ENCODE measurements around the gene FRMD4A. TPM values are rescaled to one million over a fixed set of nuclear protein-coding genes. Genes with fewer than 3 reads are reported as not detected.
A peak's percentile ranks its signal among the peaks of the same experiment; 100 is the strongest.
"Not testable (repeated sequence)": the region's sequence is repeated elsewhere in the genome, so short reads cannot be mapped to it uniquely, and the experiment has no call there.

The FRMD4A gene
- total RNA-seq, 1 experiment from 2014 or later: 60.8 TPM

DNA sequence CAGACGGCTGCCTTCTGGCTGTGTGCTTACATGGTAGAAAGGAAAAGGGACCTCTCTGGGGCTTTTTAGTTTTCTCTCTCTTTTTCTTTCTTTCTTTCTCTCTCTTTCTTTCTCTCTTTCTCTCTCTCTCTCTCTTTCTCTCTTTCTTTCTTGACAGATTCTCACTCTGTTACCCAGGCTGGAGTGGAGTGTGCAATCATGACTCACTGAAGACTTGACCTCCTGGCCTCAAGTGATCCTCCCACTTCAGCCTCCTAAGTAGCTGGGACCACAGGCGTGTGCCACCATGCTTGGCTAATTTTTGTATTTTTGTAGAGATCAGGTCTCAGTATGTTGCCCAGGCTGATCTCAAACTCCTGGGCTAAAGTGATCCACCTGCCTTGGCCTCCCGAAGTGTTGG lies 409.6 kb downstream of the FRMD4A start:
- peak; percentile 17 for DNase-seq (ENCODE audit: low read depth)

DNA sequence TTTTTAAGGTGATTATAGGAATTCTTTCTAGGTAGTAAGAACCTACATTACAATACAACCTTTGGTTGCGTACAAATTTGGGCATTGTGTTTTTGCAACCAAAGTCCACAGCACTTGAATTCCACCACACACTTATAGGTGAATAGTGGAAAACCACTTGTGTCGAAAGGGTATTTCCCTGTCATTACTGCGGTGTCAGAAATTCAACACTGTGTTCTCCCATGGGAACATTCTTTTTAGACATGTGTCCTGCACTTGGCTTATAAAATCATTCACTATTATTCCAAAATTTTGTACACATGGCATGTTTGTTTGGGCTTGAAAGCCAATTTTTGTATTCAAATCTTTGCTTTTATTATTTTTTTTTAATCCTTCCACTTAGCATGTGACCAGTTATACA lies 410.3 kb downstream of the FRMD4A start:
- no peak for DNase-seq (ENCODE audit: low read depth)

DNA sequence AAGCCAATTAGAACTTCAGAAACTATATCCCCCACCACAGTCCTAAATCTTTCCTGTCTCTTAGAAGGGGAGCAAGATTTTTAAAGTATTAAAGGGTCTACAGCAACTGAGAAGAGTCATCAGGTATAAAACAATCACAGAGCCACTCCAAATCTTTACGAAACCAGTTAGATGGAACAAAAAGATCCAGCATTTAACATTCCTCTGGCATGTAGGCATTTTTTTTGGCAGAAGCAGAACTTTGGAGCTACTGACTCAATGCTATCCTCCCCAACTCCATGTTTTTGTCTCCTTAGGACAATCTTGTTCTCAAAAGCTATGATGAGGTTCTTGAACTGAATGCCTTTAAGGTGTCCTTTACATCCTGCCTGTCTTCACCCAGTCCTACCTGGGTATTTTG lies 410.7 kb downstream of the FRMD4A start:
- DNase-seq (ENCODE audit: low read depth): no peak

DNA sequence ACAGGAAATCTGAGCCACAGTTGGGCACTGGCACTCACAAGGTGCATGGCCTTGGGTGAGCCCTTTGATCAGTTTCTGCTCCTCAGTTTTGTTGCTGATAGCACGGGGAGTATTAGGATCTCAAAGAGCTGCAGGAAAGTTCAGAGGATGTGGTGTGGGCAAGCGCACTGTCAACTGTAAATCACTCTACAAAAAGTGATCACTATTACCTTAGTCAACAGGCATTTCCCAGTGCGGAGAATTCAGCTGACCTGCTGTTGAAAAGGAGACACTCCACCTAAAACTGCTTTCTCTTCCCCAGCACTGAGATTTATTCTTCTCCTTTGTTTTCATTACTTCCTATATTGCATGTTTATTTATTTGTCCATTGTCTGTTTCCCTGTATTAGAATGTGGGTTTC lies 412.9 kb downstream of the FRMD4A start:
- DNase-seq (ENCODE audit: low read depth): peak; percentile 52

DNA sequence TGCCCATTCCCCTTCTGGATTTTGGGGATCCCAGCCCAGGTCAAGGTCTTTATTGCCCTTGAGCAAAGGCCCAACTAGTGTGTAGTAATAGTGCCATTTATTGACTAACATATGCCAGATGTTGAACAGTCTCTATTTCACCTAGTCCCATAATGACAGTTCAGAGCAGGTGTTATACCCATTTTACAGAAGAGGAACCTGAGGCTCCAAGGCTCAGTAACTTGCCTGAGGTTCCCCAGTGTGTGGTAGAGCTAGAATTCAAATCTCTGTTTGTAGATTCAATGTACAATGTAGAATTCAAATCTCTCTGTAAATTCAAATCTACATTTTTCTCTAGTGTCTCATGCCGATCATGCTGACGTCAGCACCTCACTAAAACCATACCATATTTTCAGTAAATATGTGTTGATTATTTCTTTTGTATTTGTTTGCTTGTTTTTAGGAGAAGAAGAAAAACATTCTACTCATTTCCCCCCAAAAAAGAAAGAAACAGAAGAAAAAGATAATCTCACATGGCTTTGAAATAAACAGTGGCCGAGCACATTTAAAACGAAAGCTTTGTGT lies 414.3 kb downstream of the FRMD4A start:
- DNase-seq (ENCODE audit: low read depth): no peak

DNA sequence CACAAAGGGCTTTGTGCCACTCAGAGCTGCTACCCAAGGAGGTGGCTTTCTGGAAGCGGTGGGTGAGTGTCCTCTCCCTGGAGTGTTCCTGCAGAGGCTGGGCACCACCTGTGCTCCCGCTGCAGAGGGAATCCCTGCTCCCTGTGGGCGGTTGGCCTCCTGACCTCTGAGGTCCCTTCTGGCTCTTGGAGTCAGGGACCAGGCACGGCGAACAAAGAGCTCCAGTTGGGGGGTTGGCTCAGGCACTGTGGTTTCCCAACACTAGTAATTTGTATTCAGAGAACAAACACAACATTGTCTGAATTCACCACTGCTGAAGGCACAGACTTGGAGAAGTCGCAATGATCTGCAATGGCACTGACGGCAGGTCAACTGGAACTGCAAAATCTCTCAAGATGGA lies 415.0 kb downstream of the FRMD4A start:
- DNase-seq (ENCODE audit: low read depth): no peak

DNA sequence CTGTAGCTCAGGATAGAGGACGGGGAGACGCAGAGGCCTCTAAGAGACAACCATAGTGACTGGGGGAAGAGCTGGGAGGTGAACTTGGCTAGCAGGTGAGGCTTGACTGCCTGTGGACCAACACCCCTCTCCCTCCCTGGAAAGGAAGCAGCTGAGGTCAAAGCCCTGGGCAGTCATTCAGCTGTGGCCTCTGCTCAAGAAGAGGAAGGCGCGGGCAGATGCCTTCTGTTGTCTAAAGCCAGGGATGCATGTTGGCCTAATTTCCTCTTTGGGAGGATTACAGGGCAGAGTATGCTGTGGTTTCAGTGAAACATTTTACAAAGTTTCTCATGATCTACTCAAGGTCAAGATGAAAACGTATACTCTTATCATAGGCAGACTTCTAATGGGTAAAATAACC lies 416.8 kb downstream of the FRMD4A start:
- no peak for DNase-seq (ENCODE audit: low read depth)

DNA sequence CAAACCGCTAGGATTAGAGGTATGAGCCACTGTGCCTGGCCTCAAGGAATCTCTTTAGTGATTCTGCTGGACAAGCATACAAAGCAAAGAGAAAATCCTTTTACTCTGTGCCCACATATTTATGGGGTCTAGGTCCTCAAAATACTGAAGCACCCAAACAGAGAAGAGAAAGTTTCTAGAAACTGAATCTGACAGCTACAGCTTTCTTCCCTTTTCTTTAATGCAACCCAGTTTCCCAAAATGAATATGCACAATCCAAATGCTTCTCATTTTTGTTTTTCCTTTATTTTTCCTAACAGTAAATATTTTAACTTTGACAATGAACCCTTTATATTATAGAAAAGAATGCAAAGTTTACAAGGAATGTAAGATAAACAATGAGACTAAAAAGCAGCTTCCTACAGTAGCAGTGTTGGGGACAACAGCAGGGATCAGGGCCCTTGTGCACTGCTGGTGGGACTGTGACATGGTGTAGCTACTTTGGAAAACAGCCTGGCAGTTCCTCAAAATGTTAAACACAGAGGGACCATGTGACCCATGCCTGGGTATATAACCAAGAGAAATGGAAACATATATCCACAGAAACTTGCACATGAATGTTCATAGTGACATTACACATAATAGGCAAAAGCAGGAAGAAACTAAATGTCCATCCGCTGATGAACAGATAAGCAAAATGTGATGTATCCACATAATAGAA lies 418.8 kb downstream of the FRMD4A start:
- no peak for DNase-seq (ENCODE audit: low read depth)

DNA sequence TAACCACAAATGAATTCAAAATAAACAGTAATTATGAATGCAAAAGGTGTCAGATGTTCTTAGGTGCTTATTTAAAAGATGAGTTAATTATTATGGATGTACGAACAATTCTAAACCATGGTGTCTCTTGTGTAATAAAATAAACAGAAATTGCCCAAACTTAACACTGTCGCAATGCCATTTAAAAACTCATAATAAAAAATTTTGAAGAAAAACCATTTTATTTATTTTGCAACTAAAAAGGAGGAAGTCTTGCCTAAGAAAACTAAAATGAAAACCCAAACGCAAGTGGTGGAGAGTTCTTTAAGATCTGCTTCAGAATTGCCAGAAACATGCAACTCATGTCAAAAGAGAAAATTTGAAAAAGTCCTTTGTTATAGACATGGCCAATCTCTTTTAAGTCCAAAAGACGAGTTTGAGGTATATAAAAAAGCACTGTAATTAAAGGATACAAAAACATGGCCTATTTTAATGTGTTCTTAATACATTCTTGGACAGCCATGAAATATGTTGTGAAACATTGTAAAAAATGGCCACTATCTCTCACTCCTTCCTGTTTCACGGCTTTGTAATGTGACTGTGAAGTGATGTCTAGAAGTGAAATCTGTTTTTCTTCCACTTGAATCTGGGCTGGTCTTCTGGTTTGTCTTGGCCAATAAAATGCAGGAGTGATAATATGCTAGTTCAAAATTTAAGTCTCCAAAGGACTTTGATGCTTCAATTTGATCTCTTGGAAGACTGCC lies 421.0 kb downstream of the FRMD4A start:
- DNase-seq (ENCODE audit: low read depth): no peak

DNA sequence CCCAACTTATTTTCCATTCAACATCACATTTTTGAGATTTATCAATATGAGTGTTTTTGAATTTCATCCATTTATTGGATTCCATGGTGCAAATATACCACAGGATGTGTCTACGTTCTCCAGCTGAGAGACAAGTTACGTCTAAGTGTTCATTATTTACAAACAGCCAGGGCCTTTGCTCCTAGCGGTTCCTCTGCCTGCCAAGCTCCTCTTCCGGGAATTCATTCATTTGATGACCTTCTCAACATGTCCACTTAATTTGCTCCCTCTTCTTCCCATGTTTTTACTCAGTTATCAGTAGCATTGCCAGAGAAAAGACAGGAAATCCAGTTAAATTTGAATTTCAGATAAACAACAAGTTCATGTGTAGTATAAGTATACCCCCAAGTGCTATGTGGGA lies 422.2 kb downstream of the FRMD4A start:
- no peak for DNase-seq (ENCODE audit: low read depth)

DNA sequence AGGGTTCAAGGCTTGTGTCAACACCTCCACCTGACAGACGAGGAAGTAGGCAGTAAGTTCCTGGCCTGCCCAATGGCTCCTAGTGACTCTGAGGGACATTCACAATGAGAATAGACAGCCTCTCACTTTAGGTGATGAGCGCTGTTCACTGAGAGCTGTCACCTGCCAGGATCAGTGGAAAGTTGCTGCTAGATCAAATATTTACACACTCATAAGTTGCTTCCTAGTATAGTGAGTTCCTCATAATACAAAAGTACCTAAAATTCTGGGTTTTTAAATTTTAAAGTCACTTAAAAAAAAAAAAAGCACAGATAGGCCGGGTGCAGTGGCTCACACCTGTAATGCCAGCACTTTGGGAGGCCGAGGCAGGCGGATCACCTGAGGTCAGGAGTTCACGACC lies 423.2 kb downstream of the FRMD4A start:
- DNase-seq (ENCODE audit: low read depth): no peak

DNA sequence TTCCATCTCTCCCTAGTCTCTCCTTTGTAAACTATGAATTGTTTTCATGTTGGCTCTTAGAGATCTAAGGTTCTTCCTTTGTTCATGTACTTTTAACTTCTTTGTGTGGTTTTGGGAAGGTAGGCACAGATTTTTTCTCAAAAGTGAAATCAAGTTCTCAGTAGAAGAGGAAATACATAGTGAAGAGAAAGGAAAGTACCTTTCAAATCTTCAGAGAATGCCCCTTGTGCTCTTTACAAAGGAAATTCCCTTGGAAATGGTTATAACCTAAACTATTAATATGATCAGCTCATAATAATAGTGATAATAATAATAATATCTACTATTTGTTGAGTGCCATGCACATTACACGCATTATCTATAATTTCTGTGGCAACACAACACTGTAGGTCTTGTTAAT lies 425.4 kb downstream of the FRMD4A start:
- DNase-seq (ENCODE audit: low read depth): no peak

DNA sequence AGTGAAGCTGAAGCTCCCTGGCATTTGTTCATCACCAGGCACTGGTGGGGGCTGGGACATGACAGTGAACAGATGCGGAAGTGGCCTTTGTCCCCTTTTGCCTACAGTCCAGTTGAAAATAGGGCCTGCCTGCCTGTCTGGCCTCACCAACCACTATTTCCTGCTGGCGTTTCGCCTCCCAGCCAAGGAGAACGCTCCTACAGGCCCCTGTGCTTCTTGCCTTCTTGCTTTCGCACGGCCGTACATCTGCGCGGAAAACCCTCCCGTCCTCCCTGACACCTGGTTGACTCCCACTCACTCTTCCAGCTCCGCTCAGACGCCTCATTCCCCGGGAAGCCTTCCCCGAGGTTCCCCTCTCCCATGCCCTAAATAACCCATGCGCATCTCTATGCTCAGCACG lies 426.7 kb downstream of the FRMD4A start:
- DNase-seq (ENCODE audit: low read depth): no peak

DNA sequence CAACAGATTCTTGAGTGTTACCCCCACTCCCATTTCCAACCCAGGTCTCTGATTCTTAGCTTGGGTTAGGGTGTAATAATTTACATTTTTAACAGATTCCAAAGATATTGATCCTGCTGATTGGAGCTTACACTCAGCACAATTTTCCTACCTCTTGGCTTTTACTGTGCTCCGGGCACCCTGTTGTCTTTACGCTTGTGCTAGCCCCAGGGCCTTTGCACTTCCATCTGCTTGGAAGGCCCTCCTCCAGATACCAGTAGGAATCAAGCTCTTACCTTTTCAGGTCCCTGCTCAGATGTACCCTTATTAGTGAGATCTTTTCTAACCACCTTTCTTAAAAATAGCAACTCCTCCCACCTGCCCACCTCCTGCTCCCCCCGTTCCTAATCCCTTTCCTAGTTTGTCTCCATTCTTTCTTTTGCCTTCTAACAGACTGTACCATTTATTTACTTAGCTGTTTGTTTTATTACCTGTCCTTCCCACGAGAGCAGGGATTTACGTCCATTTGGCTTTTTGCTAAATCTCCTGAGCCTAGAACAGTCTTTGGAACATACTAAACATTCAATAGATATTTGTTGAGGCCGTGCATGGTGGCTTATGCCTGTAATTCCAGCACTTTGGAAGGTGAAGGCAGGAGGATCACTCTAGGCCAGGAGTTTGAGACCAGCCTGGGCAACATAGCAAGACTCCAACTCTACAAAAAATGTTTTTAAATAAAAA lies 427.7 kb downstream of the FRMD4A start:
- no peak for DNase-seq (ENCODE audit: low read depth)

DNA sequence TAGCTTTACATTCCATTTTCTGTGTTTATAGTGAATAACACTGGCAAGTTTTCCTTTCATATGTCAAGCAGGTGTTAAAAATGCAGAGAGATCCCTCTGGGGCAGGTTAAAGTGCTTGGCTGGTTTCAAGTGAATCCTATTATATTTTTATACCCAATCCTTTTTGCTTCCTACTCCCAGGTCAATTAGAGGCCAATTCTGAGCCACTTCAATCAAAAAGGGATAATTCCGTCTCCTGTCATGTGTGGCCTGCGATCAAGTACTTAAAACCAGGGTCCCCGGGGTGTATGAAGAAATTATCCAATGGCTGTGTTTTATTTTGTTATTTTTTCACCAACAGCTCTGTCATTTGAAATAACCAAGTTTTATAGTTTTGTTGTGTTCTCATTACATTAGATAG lies 430.8 kb downstream of the FRMD4A start:
- DNase-seq (ENCODE audit: low read depth): no peak

DNA sequence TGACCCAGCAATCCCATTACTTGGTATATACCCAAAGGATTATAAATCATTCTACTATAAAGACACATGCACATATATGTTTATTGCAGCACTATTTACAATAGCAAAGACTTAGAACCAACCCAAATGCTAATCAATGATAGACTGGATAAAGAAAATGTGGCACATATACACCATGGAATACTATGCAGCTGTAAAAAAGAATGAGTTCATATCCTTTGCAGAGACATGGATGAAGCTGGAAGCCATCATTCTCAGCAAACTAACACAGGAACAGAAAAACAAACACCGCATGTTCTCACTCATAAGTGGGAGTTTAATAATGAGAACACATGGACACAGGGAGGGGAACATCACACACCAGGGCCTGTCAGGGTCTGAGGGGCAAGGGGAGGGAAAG lies 434.6 kb downstream of the FRMD4A start:
- not testable (repeated sequence) for DNase-seq (ENCODE audit: low read depth)

DNA sequence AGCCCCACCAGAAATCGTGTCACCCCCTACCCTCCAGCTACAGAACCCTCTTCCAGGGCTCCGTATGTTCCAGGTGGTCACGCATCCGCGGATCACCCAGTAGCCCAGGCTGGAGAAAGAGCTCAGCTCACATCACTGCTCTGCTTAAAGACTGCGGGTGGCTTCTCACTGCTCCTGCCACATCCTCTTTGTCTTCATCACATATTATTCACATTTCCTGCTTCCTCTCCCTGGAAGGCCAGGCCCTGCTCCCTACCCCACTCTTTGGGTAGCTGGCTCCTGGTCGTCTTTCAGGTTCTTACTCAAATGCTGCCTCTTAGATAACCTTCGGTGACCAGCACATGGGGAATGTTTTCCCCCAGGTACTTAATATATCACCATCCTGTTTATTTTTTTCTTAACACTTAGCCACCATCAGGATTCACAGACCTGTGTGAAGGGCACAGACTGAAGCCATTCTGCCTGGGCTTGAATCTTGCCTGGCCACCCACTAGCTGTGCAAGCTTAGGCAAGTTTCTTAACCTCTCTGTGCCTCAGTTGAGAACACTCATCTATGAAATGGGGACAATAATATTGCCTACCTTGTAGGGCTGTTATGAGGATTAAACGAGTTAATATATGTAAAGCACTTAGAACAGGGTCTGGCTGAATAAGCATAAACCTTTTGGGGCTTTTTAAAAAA lies 436.2 kb downstream of the FRMD4A start:
- peak; percentile 93 for DNase-seq (ENCODE audit: low read depth)

DNA sequence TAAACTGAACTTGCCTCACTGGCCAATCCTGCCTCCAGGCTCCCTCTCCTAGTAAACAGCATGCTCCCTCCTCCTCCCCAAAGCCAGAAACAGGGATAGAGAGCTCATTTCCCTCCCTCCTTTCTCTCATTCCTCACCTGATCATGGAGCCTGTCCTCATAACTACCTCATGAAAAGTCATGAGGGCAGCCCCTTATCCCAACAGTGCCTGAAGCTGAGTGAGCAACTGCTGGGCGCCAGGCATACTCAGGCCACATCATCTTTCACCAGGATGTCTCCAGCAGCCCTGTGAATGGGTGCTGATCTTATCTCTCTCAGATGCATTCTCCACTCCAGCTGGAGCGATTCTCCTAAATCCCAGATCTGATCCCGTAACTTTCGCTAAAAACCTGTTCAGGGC lies 436.8 kb downstream of the FRMD4A start:
- peak; percentile 54 for DNase-seq (ENCODE audit: low read depth)

DNA sequence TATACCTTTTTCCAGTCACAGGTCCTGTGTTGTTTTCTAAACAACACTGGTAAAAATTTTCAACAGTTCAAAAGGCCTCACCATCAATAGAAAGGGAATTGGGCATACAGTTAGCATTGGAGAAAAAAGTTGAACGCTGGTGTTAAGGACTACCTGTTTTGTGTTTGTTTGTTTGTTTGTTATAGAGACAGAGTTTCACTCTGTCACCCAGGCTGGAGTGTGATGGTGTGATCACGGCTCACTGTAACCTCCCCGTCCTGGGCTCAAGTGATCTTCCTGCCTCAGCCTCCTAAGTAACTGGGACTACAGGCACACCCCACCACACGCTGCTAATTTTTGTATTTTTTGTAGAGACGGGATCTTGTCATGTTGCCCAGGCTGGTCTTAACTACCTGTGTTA lies 437.9 kb downstream of the FRMD4A start:
- no peak for DNase-seq (ENCODE audit: low read depth)

DNA sequence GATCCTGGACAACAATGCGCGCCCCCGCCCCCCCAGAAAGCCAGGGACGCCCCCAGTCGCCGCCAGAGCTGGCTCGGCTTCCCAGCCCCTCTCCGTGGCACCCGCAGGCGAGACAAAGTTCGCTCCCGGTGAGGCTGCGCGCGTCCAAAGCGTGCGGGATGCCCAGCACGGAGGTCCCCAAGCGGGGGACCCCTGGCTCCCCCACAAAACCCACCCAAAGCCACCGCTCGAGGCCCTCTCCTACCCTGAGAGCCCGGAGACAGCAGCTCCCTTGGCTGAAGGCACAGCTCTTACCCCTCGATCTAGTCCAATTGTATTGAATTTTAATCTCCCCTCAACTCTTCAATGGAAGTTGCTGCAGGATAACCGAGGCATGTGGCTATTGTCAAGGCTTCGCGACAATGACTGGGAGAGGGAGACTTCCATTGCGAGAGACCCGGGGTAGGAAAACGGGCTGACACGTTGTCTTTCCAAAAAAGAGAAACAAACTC lies 438.7 kb downstream of the FRMD4A start:
- DNase-seq (ENCODE audit: low read depth): no peak
